HEK293 (cell line): ENCODE results near the gene ADAMTS19.

Experiments
- CTCF ChIA-PET: fragments of 350-600 bp; formaldehyde crosslinking; extraction: SDS; loops from one replicate; lab custom pipeline; 2021; ENCODE audit warnings: antibody characterized with exemption; lab: Yijun Ruan, JAX
- POLR2A ChIA-PET: fragments of 300-600 bp; formaldehyde crosslinking; extraction: SDS; loops from one replicate; lab custom pipeline; 2020; ENCODE audit warnings: antibody characterized with exemption, inconsistent platforms; lab: Yijun Ruan, JAX
- H3K27ac ChIP-seq: fragments of 200-500 bp; sonication (Bioruptor generic); 2 replicates; pipeline ENCODE4 v1.5.1; 2014; ENCODE audit warnings: low read depth, low read length, control low read depth, inconsistent platforms; ENCODE audit errors: extremely low read depth
- H3K36me3 ChIP-seq, 2 experiments: fragments of 200-500 bp in 1 of 2; sonication (Bioruptor generic) in 1 of 2; 1 replicate in 1 of 2; 2 replicates in 1 of 2; pipeline ENCODE4 v1.5.1; 2014 to 2017; ENCODE audit warnings: inconsistent platforms in 2 of 2, low read length in 2 of 2; ENCODE audit not compliant: control insufficient read depth in 2 of 2, insufficient read depth in 1 of 2
- H3K4me1 ChIP-seq: fragments of 200-500 bp; sonication (Bioruptor generic); 2 replicates; pipeline ENCODE4 v1.5.1; 2014; ENCODE audit warnings: mild to moderate bottlenecking, low read length, inconsistent platforms; ENCODE audit not compliant: control insufficient read depth, insufficient read depth
- H3K4me3 ChIP-seq: 2 replicates; pipeline ENCODE4 v1.5.1; 2011; ENCODE audit warnings: low read depth, mild to moderate bottlenecking, control low read depth, low read length, moderate library complexity
- H3K9me3 ChIP-seq: fragments of 200-500 bp; sonication (Bioruptor generic); 2 replicates; pipeline ENCODE4 v1.5.1; 2014; ENCODE audit warnings: low read depth, low read length, inconsistent platforms; ENCODE audit not compliant: control insufficient read depth, insufficient read depth
- RBAK ChIP-seq: fragments of 450-650 bp; formaldehyde crosslinking; IDR thresholded peaks from 2 replicates; pipeline ENCODE4 v1.5.1; 2016; ENCODE audit warnings: missing biosample characterization, missing genetic modification characterization
- ZEB2 ChIP-seq: fragments of 450-650 bp; formaldehyde crosslinking; IDR thresholded peaks from 2 replicates; pipeline ENCODE4 v1.5.1; 2016; ENCODE audit warnings: missing biosample characterization, missing genetic modification characterization
- ZFP69B ChIP-seq: fragments of 450-650 bp; formaldehyde crosslinking; IDR thresholded peaks from 2 replicates; pipeline ENCODE4 v1.5.1; 2016; ENCODE audit warnings: missing biosample characterization, missing genetic modification characterization
- ZNF121 ChIP-seq: fragments of 450-650 bp; formaldehyde crosslinking; IDR thresholded peaks from 2 replicates; pipeline ENCODE4 v1.5.1; 2016; ENCODE audit warnings: missing biosample characterization, missing genetic modification characterization
- ZNF274 ChIP-seq, 2 experiments: fragments of 200-500 bp in 1 of 2; fragments of 450-650 bp in 1 of 2; sonication (Bioruptor generic) in 1 of 2; formaldehyde crosslinking in 1 of 2; IDR thresholded peaks; 2 replicates each; pipeline versions ENCODE4 v1.5.1 to v1.6.1; 2014 to 2016; ENCODE audit warnings: borderline replicate concordance in 1 of 2, inconsistent platforms in 1 of 2, low read length in 1 of 2, missing biosample characterization in 1 of 2, missing genetic modification characterization in 1 of 2
- ZNF341 ChIP-seq: fragments of 450-650 bp; formaldehyde crosslinking; IDR thresholded peaks from 2 replicates; pipeline ENCODE4; 2016; ENCODE audit warnings: low read depth, missing biosample characterization, missing genetic modification characterization
- ZNF624 ChIP-seq: fragments of 450-650 bp; formaldehyde crosslinking; IDR thresholded peaks from 2 replicates; pipeline ENCODE4 v1.5.1; 2017; ENCODE audit warnings: missing biosample characterization, missing genetic modification characterization
- ZNF776 ChIP-seq: fragments of 450-650 bp; formaldehyde crosslinking; IDR thresholded peaks from 2 replicates; pipeline ENCODE4 v1.5.0; 2017; ENCODE audit warnings: missing biosample characterization, missing genetic modification characterization, borderline replicate concordance
- ZNF777 ChIP-seq: fragments of 450-650 bp; formaldehyde crosslinking; IDR thresholded peaks from 2 replicates; pipeline ENCODE4 v1.5.1; 2017; ENCODE audit warnings: missing biosample characterization, missing genetic modification characterization, borderline replicate concordance
- ZSCAN23 ChIP-seq: fragments of 450-650 bp; formaldehyde crosslinking; IDR thresholded peaks from 2 replicates; pipeline ENCODE4 v1.5.1; 2016; ENCODE audit warnings: missing biosample characterization, missing genetic modification characterization
- TF ChIP-seq, protein P1 (sequence below): fragments of 450-650 bp; formaldehyde crosslinking; IDR thresholded peaks from 2 replicates; pipeline ENCODE4 v1.5.1; 2016; ENCODE audit warnings: missing biosample characterization, missing genetic modification characterization
- TF ChIP-seq, protein P2 (sequence below): fragments of 450-650 bp; formaldehyde crosslinking; IDR thresholded peaks from 2 replicates; pipeline ENCODE4 v1.5.1; 2016; ENCODE audit warnings: missing biosample characterization, missing genetic modification characterization
- TF ChIP-seq, protein P3 (sequence below): fragments of 450-650 bp; formaldehyde crosslinking; IDR thresholded peaks from 2 replicates; pipeline ENCODE4 v1.5.1; 2017; ENCODE audit warnings: missing biosample characterization, missing genetic modification characterization
- TF ChIP-seq, protein P4 (sequence below): fragments of 450-650 bp; formaldehyde crosslinking; IDR thresholded peaks from 2 replicates; pipeline ENCODE4 v1.5.1; 2016; ENCODE audit warnings: missing biosample characterization, missing genetic modification characterization

ADAMTS19 gene

DNA sequence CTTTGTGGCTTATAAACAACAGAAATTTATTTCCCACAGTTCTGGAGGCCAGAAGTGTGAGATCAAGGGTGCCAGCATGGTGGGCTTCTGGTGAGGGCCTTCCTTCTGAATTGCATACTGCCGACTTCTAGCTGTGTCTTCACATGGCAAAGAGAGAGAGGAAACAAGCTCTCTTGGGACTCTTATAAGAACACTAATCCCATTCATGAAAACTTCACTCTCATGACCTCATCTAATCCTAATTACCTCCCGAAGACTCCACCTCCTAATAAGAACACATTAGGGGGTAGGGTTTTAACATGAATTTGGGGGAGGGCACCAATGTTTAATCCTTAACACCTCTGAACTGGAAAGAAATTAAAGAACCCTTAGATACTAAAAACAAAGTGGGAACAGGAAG is 211.9 kb downstream of the ADAMTS19 start (continued):
- TF ChIP-seq, protein P1, sequence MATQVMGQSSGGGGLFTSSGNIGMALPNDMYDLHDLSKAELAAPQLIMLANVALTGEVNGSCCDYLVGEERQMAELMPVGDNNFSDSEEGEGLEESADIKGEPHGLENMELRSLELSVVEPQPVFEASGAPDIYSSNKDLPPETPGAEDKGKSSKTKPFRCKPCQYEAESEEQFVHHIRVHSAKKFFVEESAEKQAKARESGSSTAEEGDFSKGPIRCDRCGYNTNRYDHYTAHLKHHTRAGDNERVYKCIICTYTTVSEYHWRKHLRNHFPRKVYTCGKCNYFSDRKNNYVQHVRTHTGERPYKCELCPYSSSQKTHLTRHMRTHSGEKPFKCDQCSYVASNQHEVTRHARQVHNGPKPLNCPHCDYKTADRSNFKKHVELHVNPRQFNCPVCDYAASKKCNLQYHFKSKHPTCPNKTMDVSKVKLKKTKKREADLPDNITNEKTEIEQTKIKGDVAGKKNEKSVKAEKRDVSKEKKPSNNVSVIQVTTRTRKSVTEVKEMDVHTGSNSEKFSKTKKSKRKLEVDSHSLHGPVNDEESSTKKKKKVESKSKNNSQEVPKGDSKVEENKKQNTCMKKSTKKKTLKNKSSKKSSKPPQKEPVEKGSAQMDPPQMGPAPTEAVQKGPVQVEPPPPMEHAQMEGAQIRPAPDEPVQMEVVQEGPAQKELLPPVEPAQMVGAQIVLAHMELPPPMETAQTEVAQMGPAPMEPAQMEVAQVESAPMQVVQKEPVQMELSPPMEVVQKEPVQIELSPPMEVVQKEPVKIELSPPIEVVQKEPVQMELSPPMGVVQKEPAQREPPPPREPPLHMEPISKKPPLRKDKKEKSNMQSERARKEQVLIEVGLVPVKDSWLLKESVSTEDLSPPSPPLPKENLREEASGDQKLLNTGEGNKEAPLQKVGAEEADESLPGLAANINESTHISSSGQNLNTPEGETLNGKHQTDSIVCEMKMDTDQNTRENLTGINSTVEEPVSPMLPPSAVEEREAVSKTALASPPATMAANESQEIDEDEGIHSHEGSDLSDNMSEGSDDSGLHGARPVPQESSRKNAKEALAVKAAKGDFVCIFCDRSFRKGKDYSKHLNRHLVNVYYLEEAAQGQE (tag by site-specific recombination) = no peak

DNA sequence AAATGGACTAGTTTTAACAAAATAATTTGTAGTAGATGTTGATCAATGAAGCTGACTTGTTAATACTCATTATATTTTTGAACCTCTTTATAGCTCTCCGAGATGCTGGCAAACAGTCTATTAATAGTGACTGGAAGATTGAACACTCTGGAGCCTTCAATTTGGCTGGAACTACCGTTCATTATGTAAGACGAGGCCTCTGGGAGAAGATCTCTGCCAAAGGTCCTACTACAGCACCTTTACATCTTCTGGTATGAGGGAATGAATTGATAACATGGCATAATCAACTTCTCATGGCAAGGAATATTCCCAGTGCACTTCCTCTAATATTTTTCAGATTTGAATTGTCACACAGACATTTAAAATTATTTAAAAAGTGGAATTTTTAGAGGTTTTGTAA is 219.6 kb downstream of the ADAMTS19 start:
- H3K4me3 ChIP-seq = no peak overlapping the region
- no peaks in the 10 kb centered on the region for H3K4me1 ChIP-seq
- ChIA-PET POLR2A (no interaction called here), CTCF (no interaction called here)
- H3K27ac ChIP-seq = no peak overlapping the region
- TF ChIP-seq ZNF274 (IDR thresholded peaks at IDR 0.05; ENCODE audit: low read length) (no peak), ZNF274 (tag by site-specific recombination; IDR thresholded peaks at IDR 0.05; ENCODE audit: borderline replicate concordance) (no peak), ZSCAN23 (tag by site-specific recombination) (no peak), ZNF776 (tag by site-specific recombination) (no peak), ZNF624 (tag by site-specific recombination) (no peak), RBAK (tag by site-specific recombination) (no peak), ZEB2 (tag by site-specific recombination) (no peak)
- TF ChIP-seq, protein P2, sequence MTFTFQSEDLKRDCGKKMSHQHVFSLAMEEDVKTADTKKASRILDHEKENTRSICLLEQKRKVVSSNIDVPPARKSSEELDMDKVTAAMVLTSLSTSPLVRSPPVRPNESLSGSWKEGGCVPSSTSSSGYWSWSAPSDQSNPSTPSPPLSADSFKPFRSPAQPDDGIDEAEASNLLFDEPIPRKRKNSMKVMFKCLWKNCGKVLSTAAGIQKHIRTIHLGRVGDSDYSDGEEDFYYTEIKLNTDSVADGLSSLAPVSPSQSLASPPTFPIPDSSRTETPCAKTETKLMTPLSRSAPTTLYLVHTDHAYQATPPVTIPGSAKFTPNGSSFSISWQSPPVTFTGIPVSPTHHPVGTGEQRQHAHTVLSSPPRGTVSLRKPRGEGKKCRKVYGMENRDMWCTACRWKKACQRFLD (tag by site-specific recombination) = no peak
- TF ChIP-seq, protein P3, sequence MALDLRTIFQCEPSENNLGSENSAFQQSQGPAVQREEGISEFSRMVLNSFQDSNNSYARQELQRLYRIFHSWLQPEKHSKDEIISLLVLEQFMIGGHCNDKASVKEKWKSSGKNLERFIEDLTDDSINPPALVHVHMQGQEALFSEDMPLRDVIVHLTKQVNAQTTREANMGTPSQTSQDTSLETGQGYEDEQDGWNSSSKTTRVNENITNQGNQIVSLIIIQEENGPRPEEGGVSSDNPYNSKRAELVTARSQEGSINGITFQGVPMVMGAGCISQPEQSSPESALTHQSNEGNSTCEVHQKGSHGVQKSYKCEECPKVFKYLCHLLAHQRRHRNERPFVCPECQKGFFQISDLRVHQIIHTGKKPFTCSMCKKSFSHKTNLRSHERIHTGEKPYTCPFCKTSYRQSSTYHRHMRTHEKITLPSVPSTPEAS (tag by site-specific recombination) = no peak
- TF ChIP-seq, protein P4, sequence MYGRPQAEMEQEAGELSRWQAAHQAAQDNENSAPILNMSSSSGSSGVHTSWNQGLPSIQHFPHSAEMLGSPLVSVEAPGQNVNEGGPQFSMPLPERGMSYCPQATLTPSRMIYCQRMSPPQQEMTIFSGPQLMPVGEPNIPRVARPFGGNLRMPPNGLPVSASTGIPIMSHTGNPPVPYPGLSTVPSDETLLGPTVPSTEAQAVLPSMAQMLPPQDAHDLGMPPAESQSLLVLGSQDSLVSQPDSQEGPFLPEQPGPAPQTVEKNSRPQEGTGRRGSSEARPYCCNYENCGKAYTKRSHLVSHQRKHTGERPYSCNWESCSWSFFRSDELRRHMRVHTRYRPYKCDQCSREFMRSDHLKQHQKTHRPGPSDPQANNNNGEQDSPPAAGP (tag by site-specific recombination) = no peak
- no peaks in the 10 kb centered on the region for H3K36me3 ChIP-seq
- no peaks in the 10 kb centered on the region for H3K9me3 ChIP-seq

DNA sequence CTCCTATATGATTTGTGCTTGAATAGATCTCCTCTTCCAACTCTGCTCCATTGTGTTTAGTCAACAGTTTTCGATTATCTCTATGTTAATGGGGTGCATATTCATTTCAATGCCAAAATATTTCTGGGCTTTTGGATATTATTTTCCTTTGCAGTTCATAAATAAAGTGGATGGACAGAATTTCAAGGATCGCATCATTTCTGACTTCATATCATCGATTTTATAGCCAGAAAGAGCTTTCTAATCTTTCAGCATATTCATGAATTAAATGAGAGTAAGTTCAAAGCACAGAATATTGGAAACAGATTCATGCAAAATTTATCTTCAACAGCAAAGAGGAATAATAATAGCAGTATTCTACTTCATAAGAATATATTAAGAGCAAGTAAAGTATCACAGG is 227.8 kb downstream of the ADAMTS19 start:
- Histone ChIP-seq H3K27ac (no peak overlapping the region), H3K36me3 (no peaks in the 10 kb centered on the region), H3K4me3 (no peak overlapping the region), H3K9me3 (no peaks in the 10 kb centered on the region), H3K4me1 (no peaks in the 10 kb centered on the region)
- ChIA-PET POLR2A (no interaction called here), CTCF (no interaction called here)
- TF ChIP-seq ZNF121 = no peak
- TF ChIP-seq ZFP69B (tag by site-specific recombination) = no peak
- TF ChIP-seq ZNF341 = no peak
- TF ChIP-seq ZNF777 (tag by site-specific recombination) = no peak
